ENCODE results near the gene FLRT2.

Gene FLRT2

DNA sequence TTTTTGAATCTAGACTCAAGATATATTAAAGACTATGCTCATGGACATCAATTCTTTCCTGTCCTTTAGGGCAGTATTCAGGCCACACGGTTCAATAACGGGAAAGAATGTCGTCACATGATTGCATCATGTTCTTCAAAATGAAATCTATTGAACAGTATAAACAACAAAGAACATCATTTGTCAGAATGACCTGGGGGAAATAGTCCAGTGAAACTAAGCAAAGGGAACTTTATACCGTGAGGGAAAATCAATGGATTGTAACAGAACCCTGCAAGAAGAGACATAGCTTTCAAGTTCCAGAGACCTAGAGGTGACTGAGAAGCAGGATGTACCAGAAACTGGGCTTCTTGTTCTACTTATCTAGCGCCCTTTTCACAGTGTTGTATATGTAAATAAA lies 32.7 kb downstream of the FLRT2 start:
- no peak for DNase-seq (ENCODE audit: low read depth in 2 of 3, low spot score in 2 of 3)

DNA sequence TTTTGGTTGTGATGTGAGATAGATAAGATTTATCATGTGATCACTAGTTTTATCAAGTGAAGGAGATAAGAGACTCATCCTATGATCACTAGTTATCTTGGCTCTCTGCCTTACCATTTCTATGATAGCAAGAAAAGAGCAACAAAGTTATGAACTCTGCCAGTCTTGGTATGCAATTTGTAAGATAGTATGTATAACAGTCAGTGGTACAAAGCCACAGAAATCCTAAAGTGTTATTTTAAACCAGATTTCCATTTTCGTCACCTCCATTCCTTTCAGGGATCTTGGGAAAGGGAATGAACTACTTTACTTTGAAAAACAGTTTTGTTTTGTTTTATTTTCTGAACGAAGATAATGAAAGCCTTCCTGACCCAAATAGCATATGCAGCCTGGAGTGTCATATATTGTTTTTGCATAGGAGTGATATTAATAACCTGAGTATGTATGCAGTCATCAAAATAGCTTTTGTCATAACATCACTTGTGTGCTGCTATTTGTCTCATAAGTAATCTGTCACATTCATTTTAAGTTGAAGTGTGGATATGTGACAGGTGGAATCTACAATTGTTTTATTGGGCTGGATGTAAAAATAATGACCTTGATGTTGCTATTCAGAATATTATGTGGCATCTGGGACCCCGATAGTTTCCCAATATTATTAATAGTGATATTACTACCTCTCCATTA lies 35.0 kb downstream of the FLRT2 start:
- no peak for DNase-seq (ENCODE audit: low read depth in 2 of 3, low spot score in 2 of 3)

DNA sequence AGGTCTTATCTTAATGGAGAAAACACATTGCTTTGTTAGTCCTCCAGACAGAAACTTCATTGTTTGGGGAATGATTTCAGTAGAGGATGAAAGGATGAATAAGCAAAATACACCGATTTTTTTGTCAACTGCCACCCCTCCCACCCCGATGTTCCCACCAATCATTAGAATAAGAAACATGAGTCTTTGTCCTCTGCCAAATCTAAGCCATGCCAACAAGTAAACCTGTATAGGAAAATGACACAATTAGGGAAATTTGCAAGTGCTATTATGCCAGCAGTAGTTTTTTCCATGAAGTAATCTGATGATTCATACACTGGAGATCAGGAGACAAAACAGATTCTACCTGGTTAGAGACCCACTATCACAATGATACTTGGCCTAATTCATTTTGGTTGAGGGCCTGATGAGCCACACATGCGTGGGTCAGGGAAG lies 35.9 kb downstream of the FLRT2 start:
- no peak for DNase-seq (ENCODE audit: low read depth in 2 of 3, low spot score in 2 of 3)

GRCh38 chr14:85566603-85567002 lies 36.7 kb downstream of the FLRT2 start:
- no peak for DNase-seq (ENCODE audit: low read depth in 2 of 3, low spot score in 2 of 3)

- DNase-seq (ENCODE audit: low read depth in 2 of 3, low spot score in 2 of 3): no peak
These were observed 42.1 kb downstream of the FLRT2 start for GRCh38 chr14:85572011-85572410.

DNA sequence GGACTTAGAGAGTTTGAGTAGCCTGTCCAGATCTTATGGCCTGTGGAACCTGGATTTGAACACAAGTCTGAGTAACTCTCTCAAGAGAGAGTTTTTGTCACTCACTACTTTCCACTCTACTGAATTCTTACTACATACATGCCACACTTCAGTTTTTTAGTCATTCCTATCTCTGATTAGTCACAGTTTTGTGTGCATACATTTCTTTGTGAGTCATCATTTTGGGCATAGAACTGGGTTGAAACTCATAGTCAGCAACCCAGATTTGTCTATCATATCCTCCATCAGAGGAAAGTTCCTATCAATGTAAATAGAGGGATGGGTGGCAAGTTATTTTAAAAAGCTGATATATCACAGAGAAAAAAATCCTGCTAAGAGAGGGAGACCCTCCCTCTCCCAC lies 42.9 kb downstream of the FLRT2 start:
- DNase-seq (ENCODE audit: low read depth in 2 of 3, low spot score in 2 of 3): no peak

DNA sequence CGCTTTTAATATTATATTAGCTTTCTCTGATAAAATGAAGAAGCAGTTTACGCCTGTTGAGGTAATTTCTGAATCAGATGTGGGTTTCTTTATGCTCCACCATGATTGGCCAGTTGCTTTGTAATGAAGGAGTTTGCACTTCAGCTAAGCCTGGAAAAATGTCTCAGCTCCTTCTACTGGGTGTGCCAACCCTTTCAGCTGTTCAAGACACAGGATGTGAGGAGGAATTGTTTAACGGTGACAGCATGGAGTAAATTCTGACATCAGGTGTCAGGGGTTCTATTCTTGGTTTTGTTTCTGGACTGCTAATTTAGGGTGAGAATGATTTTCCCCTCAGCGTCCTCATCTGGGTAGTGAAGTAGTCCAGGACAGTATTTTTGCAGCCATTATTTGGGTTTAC lies 43.5 kb downstream of the FLRT2 start:
- DNase-seq (ENCODE audit: low read depth in 2 of 3, low spot score in 2 of 3): no peak

- no peak for DNase-seq (ENCODE audit: low read depth in 2 of 3, low spot score in 2 of 3)
These were observed 45.1 kb downstream of the FLRT2 start for GRCh38 chr14:85574853-85575616.

GRCh38 chr14:85575617-85575898 lies 45.6 kb downstream of the FLRT2 start:
- DNase-seq (ENCODE audit: low read depth in 2 of 3, low spot score in 2 of 3): no peak

GRCh38 chr14:85576218-85576617 lies 46.3 kb downstream of the FLRT2 start:
- DNase-seq (ENCODE audit: low read depth in 2 of 3, low spot score in 2 of 3): no peak

GRCh38 chr14:85576848-85577542 lies 47.1 kb downstream of the FLRT2 start:
- DNase-seq (ENCODE audit: low read depth in 2 of 3, low spot score in 2 of 3): no peak

GRCh38 chr14:85577543-85578114 lies 47.7 kb downstream of the FLRT2 start:
- no peak for DNase-seq (ENCODE audit: low read depth in 2 of 3, low spot score in 2 of 3)

GRCh38 chr14:85578357-85578756 lies 48.4 kb downstream of the FLRT2 start:
- DNase-seq (ENCODE audit: low read depth in 2 of 3, low spot score in 2 of 3): no peak

DNA sequence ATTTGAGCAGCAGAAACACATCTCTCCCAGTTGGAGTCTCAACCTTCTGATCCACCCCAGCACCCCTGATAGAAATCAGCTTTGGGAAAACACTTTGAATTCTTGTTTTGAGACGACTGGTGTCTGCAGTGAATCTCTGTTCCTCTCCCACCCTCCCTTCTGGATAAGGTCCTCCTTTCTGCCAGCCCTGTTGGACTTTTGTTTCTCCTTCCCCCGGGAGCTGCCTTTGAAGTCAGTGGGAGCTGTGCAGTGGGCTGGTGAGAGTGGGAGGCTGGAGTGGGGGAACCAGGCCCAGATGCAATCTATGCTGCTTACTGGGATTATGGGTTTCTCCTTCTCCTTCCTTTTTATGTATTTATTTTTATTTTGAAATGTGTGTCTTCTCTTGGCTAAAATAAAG lies 49.0 kb downstream of the FLRT2 start:
- DNase-seq (ENCODE audit: low read depth in 2 of 3, low spot score in 2 of 3): no peak

DNA sequence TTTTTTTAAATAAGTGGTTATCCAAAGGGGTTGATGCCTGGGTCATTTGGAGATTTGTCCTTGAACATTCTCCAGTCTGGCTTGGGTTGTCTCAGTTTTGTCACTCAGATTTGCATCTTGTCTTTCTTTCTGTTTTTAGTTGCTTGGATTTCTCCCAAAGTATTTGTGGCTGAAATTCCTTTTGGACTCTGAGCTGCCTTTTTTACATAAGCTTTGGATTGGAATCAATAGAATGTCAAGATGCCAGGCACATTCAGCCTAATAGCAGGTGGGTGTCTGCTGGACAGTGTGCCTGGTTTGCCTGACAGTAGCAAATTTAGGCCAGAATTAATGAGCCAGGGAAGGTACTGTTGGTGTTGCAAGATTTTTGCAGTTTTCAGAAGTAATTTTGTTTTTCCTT lies 50.0 kb downstream of the FLRT2 start:
- DNase-seq (ENCODE audit: low read depth in 2 of 3, low spot score in 2 of 3): no peak

- DNase-seq (ENCODE audit: low read depth in 2 of 3, low spot score in 2 of 3): no peak
These were observed 50.7 kb downstream of the FLRT2 start for GRCh38 chr14:85580536-85581140.

DNA sequence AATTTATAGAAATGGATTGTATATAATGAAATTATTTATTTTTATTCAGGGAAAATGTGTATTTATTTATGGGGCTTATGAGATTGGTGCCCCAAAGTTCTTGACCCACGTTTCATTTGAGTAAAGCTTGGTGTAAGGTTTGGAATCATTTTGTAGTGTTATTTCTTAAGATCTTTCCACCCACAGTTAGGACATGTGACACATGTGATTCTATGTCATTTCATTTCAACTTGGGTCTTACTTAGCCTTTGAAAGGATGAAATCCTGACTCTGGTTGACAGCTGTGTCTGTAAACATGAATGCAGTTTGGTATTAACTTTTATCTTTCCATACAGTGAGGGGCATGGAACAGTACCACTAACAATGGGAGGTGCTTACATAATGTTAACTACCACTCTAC lies 51.7 kb downstream of the FLRT2 start:
- no peak for DNase-seq (ENCODE audit: low read depth in 2 of 3, low spot score in 2 of 3)

- no peak for DNase-seq (ENCODE audit: low read depth in 2 of 3, low spot score in 2 of 3)
These were observed 53.4 kb downstream of the FLRT2 start for GRCh38 chr14:85583380-85583779.

- no peak for DNase-seq (ENCODE audit: low read depth in 2 of 3, low spot score in 2 of 3)
These were observed 54.5 kb downstream of the FLRT2 start for GRCh38 chr14:85584481-85584880.

DNA sequence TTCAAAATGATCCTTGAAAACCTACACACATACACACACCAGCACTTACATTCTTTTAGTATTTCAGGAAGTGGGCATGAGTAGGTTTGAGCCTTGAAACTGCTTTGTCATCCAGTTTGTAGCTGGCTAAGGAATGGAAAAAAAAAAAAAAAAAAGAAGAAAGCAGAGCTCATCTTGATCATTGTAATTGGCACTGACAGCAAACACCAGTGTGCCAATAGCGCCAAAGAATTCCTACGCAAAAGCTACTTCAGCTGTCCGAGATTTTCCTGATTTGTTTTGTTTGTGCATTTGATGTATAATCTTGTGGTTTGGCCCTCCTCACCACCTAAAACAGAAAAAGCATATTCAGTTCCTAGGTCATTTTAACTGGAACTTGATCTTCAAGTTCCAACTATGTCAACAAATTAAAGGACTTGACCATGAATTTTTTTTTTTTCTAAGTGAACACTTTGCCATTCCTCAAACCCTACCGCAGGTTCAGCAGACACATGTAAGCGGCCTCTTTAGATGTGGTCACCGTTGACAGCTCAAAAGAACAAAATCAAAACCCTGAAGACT lies 57.3 kb downstream of the FLRT2 start:
- DNase-seq (ENCODE audit: low read depth in 2 of 3, low spot score in 2 of 3): no peak

DNA sequence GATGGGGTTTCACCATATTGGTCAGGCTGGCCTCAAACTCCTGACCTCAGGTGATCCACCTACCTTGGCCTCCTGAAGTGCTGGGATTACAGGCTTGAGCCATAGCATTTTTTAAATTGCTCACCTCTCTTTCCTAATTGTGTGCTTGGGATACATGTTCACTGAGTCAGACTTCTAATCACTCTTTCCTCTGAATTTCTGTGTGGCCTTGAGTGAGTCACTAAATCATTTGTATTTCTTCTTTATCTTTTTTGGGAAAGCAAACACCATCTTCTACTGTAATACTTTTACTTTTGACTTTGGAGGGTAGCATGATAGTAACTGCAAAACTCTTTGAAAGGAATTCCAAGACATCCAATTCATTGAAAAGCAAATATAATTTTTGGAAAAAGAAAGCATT lies 60.8 kb downstream of the FLRT2 start:
- no peak for DNase-seq (ENCODE audit: low read depth in 2 of 3, low spot score in 2 of 3)

Data from activated CD8-positive, alpha-beta memory T cell treated with anti-CD3 and anti-CD28 coated beads for 48 hours (primary cell).